Germinal center (tissue), 1 donor: Measurements from ENCODE around the gene TSR1.

Experiments used
- DNase-seq: peaks from one replicate; pipeline ENCODE4 v3.0.0; 2012; ENCODE audit warnings: mixed read lengths, low spot score

Gene TSR1

DNA sequence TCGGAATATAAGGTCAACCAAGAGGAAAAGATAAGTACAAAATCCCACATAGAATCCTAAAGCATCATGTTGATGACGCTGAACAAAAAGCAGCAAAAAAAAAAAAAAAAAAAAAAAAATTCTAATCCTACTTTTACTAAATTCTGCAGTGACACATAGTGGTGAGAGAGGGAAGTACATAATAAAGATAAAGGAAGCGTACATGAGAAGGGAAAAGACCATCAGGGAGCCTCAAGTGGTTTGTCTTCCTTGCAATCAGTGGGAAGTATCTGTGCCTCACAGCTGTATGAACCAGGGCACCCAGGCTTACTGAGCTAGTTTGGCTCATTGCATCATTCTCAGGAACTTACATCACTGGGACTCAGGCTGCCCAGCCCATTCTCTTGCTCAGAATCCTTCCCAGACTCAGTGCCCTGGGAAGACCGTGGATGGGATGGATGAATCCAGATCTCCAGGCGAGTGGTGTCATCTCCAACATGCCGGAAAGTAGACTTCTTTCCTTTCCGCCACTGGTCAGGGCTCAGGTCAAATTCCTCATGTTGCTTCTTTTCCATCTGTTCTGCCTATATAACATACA lies 53.9 kb downstream of the TSR1 start:
- peak; percentile 64 for DNase-seq

DNA sequence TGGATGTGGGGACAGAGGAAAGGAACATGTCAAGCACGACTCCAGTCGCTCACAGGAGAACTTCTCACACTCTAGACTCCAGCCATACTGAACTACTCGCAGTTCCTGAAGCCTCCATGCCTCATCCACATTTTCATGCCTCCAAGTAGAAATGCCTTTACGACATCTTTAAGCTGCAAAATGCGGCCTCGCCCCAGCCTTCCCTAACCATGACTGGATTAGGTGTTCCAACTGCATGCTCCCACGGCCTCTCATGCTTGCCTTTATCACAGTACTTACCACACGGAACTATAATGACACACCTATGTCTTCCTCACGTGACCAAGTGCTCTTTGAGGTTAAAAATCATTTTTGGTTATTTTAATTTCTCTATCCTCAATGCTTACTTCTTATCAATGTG lies 56.5 kb downstream of the TSR1 start:
- no peak for DNase-seq

DNA sequence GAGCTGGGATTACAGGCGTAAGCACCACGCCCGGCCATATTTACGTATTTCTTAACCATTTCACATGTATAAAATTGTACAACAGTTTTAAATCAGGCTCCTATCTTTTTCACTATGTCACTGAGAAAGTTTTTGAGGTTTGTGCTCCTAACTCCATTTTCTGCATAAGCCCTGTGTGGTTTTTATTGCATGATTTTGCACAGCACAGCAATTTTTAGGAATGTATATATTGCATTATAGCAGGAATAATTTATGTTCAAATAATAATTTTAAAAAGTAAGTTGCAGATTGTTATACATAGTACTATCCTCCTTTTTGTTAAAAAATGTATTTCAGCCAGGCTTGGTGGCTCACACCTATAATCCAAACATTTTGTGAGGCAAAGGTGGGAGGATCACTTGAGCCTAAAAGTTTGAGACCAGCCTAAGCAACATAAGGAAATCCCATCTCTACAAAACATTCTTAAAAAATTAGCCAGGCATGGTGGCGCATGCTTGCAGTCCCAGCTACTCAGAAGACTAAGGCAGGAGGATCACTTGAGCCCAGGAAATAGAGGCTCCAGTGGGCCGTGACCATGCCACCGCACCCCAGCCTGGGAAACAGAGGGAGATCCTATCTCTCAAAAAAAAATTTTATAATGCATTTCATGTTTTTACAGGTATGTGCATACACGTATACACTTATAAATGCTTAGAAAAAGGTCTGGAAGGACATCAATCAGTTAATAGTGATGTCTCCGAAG lies 58.7 kb downstream of the TSR1 start:
- no peak for DNase-seq

DNA sequence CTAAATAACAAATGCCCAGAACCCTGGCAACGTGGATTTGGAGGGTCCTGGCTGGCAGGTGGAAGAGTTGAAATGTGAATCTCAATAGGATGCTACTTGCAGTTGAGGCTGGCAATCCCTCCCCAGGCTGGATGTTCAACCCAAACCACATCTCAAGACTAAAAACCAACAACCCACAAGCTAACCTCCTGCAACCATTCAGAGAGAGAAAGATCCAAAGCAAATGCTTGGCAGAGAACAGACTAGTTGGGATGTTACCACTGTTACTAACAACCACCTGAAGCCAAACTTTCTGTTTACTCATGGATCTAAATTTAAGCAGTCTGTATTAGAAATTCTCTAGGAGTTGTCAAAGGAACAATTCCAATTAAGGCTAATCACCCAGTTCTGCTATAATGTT lies 60.5 kb downstream of the TSR1 start:
- DNase-seq = no peak

DNA sequence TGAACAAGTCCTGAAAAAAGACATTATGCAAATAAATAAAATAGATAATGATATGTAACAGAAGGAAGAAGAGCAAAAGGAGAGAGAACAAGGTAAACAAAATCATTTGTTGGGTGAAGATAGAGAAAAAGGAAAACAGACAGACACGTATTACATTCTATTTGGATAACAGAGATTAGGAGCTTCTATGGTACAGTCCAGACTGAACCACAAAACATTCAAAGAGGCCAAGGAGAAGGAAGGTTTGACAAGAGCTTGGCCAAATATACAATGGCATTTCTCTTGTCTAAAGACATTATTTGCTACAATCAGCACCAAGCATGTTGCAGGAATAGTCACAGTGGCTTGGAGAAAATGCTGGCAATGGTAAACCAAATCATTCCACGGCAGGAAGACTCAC lies 61.8 kb downstream of the TSR1 start:
- no peak for DNase-seq
